ENCODE measurements around the gene CCDC88B. TPM values are rescaled to one million over a fixed set of nuclear protein-coding genes. Genes with fewer than 3 reads are reported as not detected.

CCDC88B gene
- total RNA-seq, 1 experiment from 2014 or later, result 11.2 TPM

- Histone ChIP-seq H3K18ac (ENCODE audit: insufficient read length, low read depth, low read length) (no peak overlapping the region), H3T11ph (ENCODE audit: low read length) (no peak overlapping the region), H3K27ac (ENCODE audit: insufficient read length, low read depth, low read length) (no peak overlapping the region), H3K4me1 (ENCODE audit: insufficient read depth, low read length) (peaks cover 2% of the 10 kb centered on the region; the same call in 1 of the 2 replicates), H3K79me1 (ENCODE audit: insufficient read depth, low read depth, low read length, poor library complexity, severe bottlenecking) (no peaks in the 10 kb centered on the region), H3K56ac (ENCODE audit: insufficient read length, low read depth, low read length) (no peak overlapping the region), H3K27me3 (ENCODE audit: insufficient read depth, low read length) (no peaks in the 10 kb centered on the region; the same call in 1 of the 2 replicates), H4K5ac (ENCODE audit: insufficient read length, low read depth, low read length) (no peak overlapping the region), H2AK5ac (ENCODE audit: insufficient read length, low read length) (no peak overlapping the region), H3K23ac (ENCODE audit: insufficient read length, low read depth, low read length) (no peak overlapping the region), H3K14ac (ENCODE audit: insufficient read depth, low read length) (no peak overlapping the region), H4K91ac (ENCODE audit: insufficient read length, low read depth, low read length) (no peak overlapping the region), H3K4me2 (ENCODE audit: insufficient read depth, insufficient read length, low read length) (peak overlapping the region; percentile 54), H3K9me3 (ENCODE audit: control insufficient read depth, low read depth, low read length) (no peaks in the 10 kb centered on the region), H3K79me2 (ENCODE audit: insufficient read depth, low read length) (no peaks in the 10 kb centered on the region), H2BK15ac (ENCODE audit: low read depth, low read length) (no peak overlapping the region), H2AFZ (ENCODE audit: low read length) (no peak overlapping the region), H3K4ac (ENCODE audit: low read depth, low read length) (no peak overlapping the region), H2BK20ac (ENCODE audit: low read depth, low read length, poor library complexity, severe bottlenecking) (no peak overlapping the region), H2BK5ac (ENCODE audit: insufficient read length, low read length) (no peak overlapping the region), H3K23me2 (ENCODE audit: insufficient read length, low read depth, low read length, poor library complexity, severe bottlenecking) (peaks cover 12% of the 10 kb centered on the region), H4K8ac (replicated peaks; ENCODE audit: insufficient read length, low read depth, low read length) (no peak overlapping the region), H3K9ac (ENCODE audit: extremely low read depth, insufficient read length, low read length) (no peak overlapping the region), H2BK120ac (ENCODE audit: low read depth, low read length, poor library complexity, severe bottlenecking) (no peak overlapping the region), H2BK12ac (ENCODE audit: insufficient read length, low read depth, low read length) (no peak overlapping the region), H4K20me1 (ENCODE audit: control insufficient read depth, insufficient read depth, insufficient read length) (peaks cover 2% of the 10 kb centered on the region)
- Mint-ChIP-seq H3K9me3 (no peaks in the 10 kb centered on the region), H3K4me3 (peak overlapping the region; percentile 78 to 92), H3K36me3 (ENCODE audit: insufficient read depth in 1 of 3, low read depth in 3 of 3) (peaks cover 12 to 33% (median 26%) of the 10 kb centered on the region in 3 experiments; a peak in 6 of 7 replicates), H3K27ac (no peak overlapping the region), H3K27me3 (ENCODE audit: low read depth) (no peaks in the 10 kb centered on the region), H3K4me1 (peaks cover 21 to 36% of the 10 kb centered on the region in 2 experiments)
- TF ChIP-seq CTCF (conservative IDR thresholded peaks at IDR 0.05), result no peak
- no peak for DNase-seq
- no CpG with 5 or more reads among the region's 38 CpGs for WGBS (ENCODE audit: extremely low coverage, insufficient read length, low lambda C conversion rate)
Observed at GRCh38 chr11:64359712-64360445, 19.9 kb downstream of the CCDC88B start.

Data from H9 (cell line).